KMS-11 (cell line): ENCODE results near the gene MAPK4.

Source experiments
- H2AFZ ChIP-seq: fragments of 200-600 bp; sonication (generic); 2 replicates; pipeline ENCODE4 v1.6.1; 2016; ENCODE audit warnings: antibody characterized with exemption, mixed run types, low read depth
- H3K27ac ChIP-seq: fragments of 200-600 bp; sonication (generic); 2 replicates; pipeline ENCODE4 v1.6.1; 2016; ENCODE audit warnings: mild to moderate bottlenecking, mixed run types
- H3K27me3 ChIP-seq: fragments of 200-600 bp; sonication (generic); 2 replicates; pipeline ENCODE4 v1.6.1; 2017; ENCODE audit warnings: mild to moderate bottlenecking, low read depth, mixed run types, moderate library complexity; ENCODE audit not compliant: insufficient read depth
- H3K36me3 ChIP-seq: fragments of 200-600 bp; sonication (generic); 2 replicates; pipeline ENCODE4 v1.6.1; 2017; ENCODE audit warnings: mild to moderate bottlenecking, mixed run types; ENCODE audit not compliant: insufficient read depth
- H3K4me1 ChIP-seq: fragments of 200-600 bp; sonication (generic); 2 replicates; pipeline ENCODE4 v1.6.1; 2016; ENCODE audit warnings: mild to moderate bottlenecking, low read depth, mixed run types; ENCODE audit not compliant: poor library complexity, severe bottlenecking
- H3K4me2 ChIP-seq: fragments of 200-600 bp; sonication (generic); 2 replicates; pipeline ENCODE4 v1.7.0; 2016; ENCODE audit warnings: mild to moderate bottlenecking, mixed run types
- H3K4me3 ChIP-seq: fragments of 200-600 bp; sonication (generic); IDR thresholded peaks from 2 replicates; pipeline ENCODE4 v1.6.1; 2017; ENCODE audit warnings: low read depth, low read length, mixed read lengths; ENCODE audit not compliant: insufficient read depth
- H3K79me2 ChIP-seq: fragments of 200-600 bp; sonication (generic); 2 replicates; pipeline ENCODE4 v1.6.1; 2016; ENCODE audit warnings: low read depth, mixed run types; ENCODE audit not compliant: insufficient read depth
- H3K9ac ChIP-seq: fragments of 200-600 bp; sonication (generic); 2 replicates; pipeline ENCODE4 v1.6.1; 2016; ENCODE audit warnings: mild to moderate bottlenecking, mixed run types
- H4K20me1 ChIP-seq: fragments of 200-600 bp; sonication (generic); 2 replicates; pipeline ENCODE4 v1.6.1; 2016; ENCODE audit warnings: mild to moderate bottlenecking, mixed run types; ENCODE audit not compliant: insufficient read depth
- TF ChIP-seq, protein P1 (sequence below): fragments of 200-600 bp; sonication (generic); conservative IDR thresholded peaks from 2 replicates; pipeline ENCODE4 v1.6.1; 2017; ENCODE audit warnings: low read depth, mild to moderate bottlenecking, antibody characterized with exemption, low read length, moderate library complexity, mixed read lengths

MAPK4 gene

DNA sequence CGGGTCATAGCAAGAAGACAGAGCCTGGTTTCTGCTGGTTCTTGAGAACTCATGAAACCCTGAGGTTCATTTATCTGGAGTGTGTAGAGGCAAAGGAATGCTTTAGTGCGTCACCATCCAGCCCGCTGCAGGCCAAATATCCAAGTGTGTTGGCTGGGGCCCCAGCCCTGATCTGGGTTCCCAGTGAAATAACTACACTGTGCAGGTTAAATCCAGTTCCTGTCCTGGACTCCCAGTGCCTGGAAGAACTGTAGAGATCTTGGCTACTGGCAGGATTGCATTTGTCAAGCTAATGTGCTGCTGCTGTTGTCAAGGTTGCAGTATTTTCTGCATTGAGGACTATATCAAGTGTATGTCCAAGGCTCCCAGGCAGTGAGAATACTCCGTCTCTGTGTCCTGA is 89.9 kb downstream of the MAPK4 start:
- Histone ChIP-seq H2AFZ (no peak overlapping the region), H3K27me3 (no peaks in the 10 kb centered on the region), H3K4me3 (no peak overlapping the region), H3K36me3 (no peaks in the 10 kb centered on the region), H3K79me2 (no peaks in the 10 kb centered on the region), H3K4me2 (no peak overlapping the region), H3K9ac (no peak overlapping the region), H4K20me1 (no peaks in the 10 kb centered on the region), H3K27ac (no peak overlapping the region), H3K4me1 (no peaks in the 10 kb centered on the region)
- TF ChIP-seq, protein P1, sequence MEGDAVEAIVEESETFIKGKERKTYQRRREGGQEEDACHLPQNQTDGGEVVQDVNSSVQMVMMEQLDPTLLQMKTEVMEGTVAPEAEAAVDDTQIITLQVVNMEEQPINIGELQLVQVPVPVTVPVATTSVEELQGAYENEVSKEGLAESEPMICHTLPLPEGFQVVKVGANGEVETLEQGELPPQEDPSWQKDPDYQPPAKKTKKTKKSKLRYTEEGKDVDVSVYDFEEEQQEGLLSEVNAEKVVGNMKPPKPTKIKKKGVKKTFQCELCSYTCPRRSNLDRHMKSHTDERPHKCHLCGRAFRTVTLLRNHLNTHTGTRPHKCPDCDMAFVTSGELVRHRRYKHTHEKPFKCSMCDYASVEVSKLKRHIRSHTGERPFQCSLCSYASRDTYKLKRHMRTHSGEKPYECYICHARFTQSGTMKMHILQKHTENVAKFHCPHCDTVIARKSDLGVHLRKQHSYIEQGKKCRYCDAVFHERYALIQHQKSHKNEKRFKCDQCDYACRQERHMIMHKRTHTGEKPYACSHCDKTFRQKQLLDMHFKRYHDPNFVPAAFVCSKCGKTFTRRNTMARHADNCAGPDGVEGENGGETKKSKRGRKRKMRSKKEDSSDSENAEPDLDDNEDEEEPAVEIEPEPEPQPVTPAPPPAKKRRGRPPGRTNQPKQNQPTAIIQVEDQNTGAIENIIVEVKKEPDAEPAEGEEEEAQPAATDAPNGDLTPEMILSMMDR = no peak

DNA sequence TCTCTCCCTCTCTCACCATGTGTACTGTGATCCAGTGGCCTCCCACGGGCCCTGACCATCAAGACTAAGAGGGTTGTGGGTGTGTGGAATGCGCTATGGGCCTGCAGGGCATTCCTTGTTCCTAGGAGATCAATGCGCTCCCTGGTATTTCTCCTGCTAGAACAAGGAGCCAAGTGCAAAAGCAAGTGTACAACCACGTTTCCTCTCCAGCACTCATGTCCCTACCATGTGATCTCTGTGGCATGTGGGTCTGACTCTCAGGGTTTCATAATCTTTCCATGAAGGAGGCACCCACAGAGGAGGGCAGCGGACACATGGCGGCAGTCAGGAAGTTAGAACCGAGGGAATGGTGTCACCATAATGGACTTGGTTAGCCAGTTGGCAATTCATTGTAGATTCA is 91.4 kb downstream of the MAPK4 start:
- H3K4me2 ChIP-seq = no peak overlapping the region
- TF ChIP-seq, protein P1 = no peak

DNA sequence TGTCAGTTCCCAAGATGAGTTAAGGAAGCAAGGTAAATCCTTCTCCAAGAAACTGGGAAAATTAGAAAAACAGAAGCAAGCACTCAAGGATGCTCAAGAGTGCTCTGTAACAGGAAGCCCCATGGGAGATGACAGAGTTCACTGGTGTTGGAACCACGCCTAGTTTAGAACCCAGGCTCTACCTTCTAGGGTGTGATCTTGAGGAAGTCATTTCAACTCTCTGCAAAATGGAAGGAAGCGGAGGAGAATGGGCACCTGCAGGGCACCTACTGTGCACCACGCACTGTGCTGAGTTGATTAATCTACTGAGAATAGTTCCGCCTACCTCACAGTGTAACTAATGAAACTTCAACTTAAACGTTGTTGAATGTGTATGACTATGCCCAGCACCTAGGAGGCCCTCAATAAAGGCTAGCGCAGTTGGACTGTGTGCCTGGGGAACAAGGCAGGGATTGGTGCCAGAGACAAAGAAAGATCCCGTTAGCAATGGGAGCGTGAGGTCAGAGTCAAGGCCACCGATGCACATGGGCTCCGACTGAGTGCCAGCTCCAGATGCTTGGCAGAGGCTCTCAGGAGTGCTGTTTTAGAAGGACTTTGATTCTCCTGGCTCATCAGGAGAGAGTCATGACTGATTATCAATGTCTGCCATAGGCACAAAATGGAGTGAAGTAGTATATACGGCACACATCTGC is 93.7 kb downstream of the MAPK4 start:
- no peak overlapping the region for H3K4me2 ChIP-seq
- no peaks in the 10 kb centered on the region for H3K36me3 ChIP-seq
- H3K27me3 ChIP-seq = no peaks in the 10 kb centered on the region
- no peaks in the 10 kb centered on the region for H3K4me1 ChIP-seq
- H3K27ac ChIP-seq = no peak overlapping the region
- TF ChIP-seq, protein P1 = no peak
- no peak overlapping the region for H3K4me3 ChIP-seq
- no peak overlapping the region for H2AFZ ChIP-seq
- H4K20me1 ChIP-seq = no peaks in the 10 kb centered on the region
- H3K9ac ChIP-seq = no peak overlapping the region
- no peaks in the 10 kb centered on the region for H3K79me2 ChIP-seq

More for the DNA sequence above, 91.4 kb downstream of the MAPK4 start:
- Histone ChIP-seq H3K79me2 (no peaks in the 10 kb centered on the region), H3K4me3 (no peak overlapping the region), H4K20me1 (no peaks in the 10 kb centered on the region), H3K27me3 (no peaks in the 10 kb centered on the region), H3K27ac (no peak overlapping the region), H3K4me1 (no peaks in the 10 kb centered on the region), H3K36me3 (no peaks in the 10 kb centered on the region), H2AFZ (no peak overlapping the region), H3K9ac (no peak overlapping the region)

DNA sequence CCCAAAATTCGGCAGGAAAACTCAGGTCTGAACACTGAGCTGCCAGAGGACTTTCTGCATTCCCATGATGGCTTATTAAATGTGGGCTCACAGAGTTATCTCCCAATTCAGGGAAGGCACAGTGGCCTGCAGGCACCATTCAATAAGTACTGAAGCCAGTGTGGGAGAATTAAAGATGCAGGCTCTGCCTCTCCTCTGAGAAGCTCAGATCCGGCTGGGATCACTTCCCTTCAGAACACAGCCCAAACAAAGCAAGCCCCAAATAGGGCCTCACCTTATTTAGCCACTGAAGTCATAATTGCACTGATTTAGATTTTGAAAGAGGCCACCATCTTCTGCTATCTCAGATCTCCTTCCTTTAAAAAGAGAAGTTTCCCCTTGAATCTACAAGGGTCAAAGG is 94.3 kb downstream of the MAPK4 start:
- TF ChIP-seq, protein P1 = no peak
- H3K27ac ChIP-seq = no peak overlapping the region

More for the DNA sequence above, 94.3 kb downstream of the MAPK4 start:
- Histone ChIP-seq H3K79me2 (no peaks in the 10 kb centered on the region), H3K36me3 (no peaks in the 10 kb centered on the region), H3K4me2 (no peak overlapping the region), H4K20me1 (no peaks in the 10 kb centered on the region), H3K9ac (no peak overlapping the region), H3K27me3 (no peaks in the 10 kb centered on the region), H2AFZ (no peak overlapping the region), H3K4me1 (no peaks in the 10 kb centered on the region), H3K4me3 (no peak overlapping the region)
